ENCODE measurements around the gene STEAP2. TPM values are rescaled to one million over a fixed set of nuclear protein-coding genes. Genes with fewer than 3 reads are reported as not detected.

Gene STEAP2
- polyA plus RNA-seq, 1 donor = 22.7 TPM

GRCh38 chr7:90270431-90271178 lies 59.1 kb downstream of the STEAP2 start:
- no peak for DNase-seq

DNA sequence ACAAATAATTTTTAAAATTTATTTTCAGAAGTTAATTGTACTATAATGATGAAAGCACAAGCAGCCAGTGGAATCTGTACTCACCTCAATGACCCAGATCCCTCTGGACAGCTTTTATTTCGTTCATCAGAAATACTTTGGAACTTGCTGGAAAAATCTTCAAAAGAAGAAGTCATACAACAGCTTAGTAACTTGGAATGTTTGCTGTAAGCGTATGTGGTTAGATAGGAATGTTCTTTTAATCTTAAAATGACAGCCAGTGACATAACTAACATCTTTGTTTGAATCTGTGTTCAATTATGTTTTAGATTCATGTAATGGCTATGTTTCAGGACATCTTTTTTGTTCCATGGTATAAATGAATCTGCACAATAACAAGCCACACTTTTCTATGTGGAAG lies 60.2 kb downstream of the STEAP2 start:
- no peak for DNase-seq

GRCh38 chr7:90272242-90272641 lies 60.7 kb downstream of the STEAP2 start:
- DNase-seq = no peak

GRCh38 chr7:90274161-90274560 lies 62.6 kb downstream of the STEAP2 start:
- DNase-seq = no peak

DNA sequence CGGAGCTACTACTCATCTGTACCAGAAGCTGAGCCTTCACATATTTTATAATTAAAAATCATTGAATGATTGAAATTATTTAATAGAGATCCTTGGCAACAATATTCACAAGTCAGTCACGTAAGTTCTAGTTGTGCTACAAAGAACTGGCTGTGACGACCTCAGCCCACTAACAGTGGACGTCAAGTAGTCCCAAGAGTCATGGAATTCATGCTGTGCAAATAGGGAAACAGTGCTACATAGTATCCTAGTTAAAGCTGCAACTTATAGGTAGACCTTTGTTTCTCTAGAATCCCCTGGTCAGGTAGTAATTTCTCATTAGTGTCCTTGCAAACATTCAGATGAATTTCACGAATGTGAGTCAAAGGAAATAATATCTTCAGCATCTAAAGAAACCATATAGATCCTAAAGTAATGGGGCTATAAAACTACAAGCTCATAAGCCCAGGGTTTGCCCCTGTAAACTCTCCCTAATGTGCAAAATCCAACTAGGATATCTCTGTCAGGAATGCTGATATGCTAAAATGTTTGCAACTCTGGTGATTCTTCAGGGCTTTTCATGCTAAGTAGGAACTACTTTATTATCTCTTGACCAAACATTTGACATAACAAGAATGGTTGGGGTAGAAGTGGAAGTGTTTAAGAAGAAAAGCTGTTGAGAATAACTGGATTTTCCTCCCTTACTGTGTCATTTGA lies 64.6 kb downstream of the STEAP2 start:
- no peak for DNase-seq

Other genes starting within 250 kb of the STEAP2 start
- 16.5 TPM for gene STEAP1, start 57.3 kb upstream of the STEAP2 start, polyA plus RNA-seq (ENCODE audit: insufficient read length)
- 22.5 TPM for gene CFAP69, start 33.4 kb downstream of the STEAP2 start, polyA plus RNA-seq (ENCODE audit: insufficient read length)
- gene FAM237B, start 109.6 kb downstream of the STEAP2 start, polyA plus RNA-seq (ENCODE audit: insufficient read length) = 1.1 TPM
- gene GTPBP10, start 135.0 kb downstream of the STEAP2 start, polyA plus RNA-seq (ENCODE audit: insufficient read length) = 35.1 TPM
- 56.9 TPM for gene CLDN12, start 191.7 kb downstream of the STEAP2 start, polyA plus RNA-seq (ENCODE audit: insufficient read length)